Measurements from ENCODE around the gene TRIM29.

TRIM29 gene

DNA sequence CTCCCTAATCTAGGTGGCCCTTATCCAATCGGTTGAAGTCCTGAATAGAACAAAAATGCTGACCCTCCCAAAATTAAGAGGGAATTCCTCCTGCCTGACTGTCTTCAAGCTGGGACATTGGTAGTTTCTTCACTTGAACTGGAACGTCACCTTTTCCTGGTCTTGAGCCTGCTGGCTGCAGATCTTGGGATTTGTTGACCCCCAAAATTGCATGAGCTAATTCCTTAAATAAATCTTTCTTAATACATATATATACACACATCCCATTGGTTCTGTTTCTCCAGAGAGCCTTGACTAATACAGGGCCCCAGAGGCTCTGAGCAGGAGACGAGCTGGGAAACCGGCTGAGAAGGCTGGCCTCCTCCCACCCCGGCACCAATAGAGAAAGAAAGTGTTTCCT lies 46.2 kb downstream of the TRIM29 start:
- no peak for DNase-seq

DNA sequence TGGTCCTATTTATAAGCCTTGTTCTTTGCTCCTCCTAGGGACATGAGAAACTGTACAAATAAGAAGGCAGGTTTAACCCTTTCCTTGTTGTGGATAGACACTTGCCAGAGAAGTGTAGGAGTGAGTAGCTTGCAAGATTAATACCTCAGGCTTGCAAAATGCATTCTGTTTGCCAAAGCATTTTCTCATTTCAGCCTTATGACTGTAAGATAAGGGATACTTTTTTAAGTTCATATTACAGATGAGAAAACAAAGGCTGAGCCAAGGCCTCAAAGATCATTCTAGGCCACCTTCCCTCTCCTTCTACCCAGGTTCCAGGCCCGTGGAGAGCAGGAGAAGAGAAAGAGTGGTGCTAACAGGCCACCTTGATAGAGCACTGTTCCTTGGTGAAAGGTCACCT lies 46.8 kb downstream of the TRIM29 start:
- DNase-seq, result no peak

GRCh38 chr11:120090411-120090810 lies 47.5 kb downstream of the TRIM29 start:
- no peak for DNase-seq

GRCh38 chr11:120089036-120090001 lies 48.6 kb downstream of the TRIM29 start:
- no peak for DNase-seq

DNA sequence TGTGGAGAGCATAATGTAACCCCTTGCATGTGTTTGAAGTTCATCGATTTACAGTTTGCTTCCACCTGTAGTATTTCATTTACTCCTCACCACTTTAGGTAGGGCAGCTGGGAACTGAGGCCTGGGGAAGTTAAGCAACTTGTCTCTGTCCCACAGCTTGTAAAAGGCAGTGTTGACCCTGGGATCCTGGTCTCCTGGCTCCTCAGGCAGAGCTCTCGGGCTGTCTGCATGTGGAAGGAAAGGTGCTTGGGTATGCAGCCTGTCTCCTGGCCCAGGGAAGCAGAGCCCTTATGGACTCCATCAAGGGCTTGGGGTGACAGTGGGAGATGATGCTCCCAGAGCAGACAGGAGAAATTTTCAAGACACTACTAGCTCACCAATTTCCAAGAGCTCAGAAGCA lies 49.9 kb downstream of the TRIM29 start:
- DNase-seq, result no peak

DNA sequence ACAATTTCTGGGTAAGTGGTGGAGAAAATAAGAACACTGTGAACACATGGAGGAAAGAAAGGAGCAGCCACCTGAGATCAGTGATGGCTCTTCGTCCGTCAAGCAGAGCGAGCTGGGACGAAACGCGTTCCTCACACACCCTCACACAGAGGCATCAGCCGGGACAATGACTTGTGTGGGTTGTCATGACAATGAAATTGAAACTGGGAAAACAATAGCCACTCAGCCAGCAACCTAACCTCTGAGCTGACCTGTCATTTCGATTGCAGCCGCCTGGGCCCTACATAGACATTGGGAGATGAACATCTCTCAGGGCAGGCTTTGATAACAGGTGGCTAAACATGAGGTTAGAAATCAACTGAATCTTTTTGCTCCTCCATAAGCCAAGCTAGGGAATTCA lies 51.3 kb downstream of the TRIM29 start:
- no peak for DNase-seq

DNA sequence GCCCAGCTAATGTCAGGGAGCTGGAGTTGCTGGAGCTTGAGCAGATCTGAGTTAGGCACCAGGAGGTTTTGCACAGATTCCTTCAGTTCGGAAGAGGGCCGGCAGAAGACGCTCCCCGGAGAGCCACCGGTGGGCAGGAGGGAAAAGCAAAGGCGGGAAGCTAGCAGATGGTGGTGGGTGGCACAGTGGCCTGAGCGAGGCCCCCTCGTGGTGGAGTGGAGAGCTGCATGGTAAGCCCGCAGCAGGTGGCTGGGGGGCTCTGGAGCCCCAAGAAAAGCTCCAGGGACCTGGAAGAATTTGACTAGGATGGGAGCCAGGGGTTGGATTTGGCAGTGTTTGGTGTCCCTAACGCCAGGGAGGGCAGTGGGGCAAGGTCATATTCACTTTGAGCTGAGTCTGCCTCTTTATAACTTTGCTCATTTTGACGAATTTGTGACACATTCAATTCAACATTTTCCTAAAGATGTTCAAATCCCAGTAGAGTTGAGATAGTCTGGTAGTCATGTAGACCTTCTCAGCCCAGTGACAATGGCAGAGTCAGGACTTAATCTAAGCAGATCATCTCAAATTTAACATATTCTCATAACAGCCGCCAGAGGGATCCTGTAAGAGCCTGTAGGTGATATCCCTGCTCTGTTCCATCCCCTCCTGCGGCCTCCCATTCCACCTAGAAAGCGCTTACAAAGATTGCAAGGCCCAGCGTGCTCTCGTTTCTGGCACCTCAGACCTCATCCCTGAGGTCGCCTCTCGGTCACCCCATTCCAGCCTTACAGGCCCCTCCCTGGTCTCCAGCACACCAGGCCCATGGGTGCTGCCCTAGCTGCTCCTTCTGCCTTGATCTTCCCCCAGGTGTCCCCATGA lies 57.9 kb downstream of the TRIM29 start:
- no peak for DNase-seq

DNA sequence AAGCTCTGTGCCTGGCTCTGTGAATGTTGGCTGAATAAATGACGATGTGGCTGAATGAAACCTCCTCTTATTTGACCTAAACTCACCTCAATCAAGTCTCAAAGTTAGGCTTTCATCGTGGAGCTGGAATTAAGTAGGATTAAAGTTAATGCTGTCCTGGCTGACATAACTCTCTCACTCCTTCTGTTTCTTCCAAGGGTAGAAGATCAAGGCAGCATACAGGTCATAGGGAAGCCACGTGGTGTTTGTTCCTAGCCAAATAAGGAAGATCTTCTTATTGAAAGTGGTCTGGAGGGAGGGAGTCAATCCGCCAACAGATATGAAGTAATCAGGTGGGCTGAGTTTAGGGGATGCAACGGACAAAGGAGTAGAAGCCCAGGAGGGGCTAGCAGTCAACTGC lies 59.5 kb downstream of the TRIM29 start:
- no peak for DNase-seq

DNA sequence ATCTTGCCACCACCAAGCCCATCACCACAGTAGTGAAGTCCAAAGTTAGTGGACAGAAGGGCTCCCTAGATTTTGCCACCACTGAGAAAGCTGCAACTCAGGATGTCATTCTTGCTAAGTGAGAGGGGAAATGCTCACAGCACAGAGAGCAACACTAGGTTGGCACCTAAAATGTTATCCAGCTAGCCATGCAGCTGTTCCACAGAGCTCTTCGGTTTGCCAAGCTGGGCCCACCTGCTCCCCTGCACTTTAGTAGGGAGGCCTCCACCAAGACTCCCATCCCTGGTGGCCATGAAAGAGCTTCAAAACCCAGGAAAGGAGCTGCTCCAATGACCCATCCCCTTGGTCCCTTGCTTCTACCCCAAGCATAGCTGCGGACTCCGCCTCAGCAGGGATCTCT lies 63.8 kb downstream of the TRIM29 start:
- no peak for DNase-seq

DNA sequence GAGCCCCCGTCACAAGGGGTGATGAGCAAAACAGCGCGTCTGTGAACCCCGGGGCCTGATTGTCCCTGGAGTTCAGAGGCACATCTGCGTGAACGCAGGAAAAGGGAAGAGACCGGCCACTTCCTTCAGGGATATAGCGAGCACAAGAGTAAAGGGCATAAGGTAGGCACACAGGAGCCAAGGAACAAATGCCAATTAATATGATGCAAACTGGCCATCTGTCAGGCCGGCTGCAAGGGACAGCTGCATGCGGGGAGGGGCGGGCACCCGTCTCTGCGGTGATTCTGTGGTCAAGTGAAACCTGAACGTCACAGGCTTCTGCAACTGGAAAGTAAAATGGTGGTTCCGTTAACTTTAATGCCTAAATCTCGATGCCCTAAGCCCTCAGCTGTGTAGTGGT lies 64.7 kb downstream of the TRIM29 start:
- DNase-seq, result no peak

GRCh38 chr11:120068114-120068573 lies 69.8 kb downstream of the TRIM29 start:
- DNase-seq, result no peak

DNA sequence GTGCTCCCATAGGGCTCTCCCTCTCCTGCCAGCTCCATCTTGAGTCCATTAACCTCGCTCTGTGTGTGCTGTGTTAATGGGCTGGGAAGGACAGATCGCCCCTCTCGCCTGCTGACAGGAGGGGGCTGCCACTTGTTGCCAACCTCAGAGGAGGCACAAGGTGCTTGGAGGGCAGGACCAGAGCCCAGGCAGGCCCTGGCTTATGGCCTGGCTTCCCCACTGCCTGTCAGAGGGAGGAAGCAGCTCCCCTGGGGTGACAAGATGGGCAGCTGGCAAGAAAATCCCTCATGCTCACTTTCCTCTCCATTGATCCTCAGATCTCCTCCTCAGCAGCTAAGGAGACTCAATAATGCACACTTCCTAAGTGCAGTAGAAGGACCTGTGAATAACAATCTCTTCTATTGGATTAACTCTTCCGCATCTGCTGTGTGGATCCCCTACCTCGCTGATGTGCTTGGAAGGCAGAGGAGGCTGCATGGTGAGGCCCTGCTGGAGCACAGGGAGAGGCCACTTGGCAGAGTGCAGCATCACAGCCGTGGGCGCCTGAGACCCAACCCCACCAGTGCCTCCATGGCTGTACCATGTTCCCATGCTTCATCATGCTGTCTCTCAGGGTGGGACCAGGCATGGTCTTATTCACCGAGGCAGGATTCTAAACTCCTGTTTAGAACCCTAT lies 70.3 kb downstream of the TRIM29 start:
- no peak for DNase-seq

DNA sequence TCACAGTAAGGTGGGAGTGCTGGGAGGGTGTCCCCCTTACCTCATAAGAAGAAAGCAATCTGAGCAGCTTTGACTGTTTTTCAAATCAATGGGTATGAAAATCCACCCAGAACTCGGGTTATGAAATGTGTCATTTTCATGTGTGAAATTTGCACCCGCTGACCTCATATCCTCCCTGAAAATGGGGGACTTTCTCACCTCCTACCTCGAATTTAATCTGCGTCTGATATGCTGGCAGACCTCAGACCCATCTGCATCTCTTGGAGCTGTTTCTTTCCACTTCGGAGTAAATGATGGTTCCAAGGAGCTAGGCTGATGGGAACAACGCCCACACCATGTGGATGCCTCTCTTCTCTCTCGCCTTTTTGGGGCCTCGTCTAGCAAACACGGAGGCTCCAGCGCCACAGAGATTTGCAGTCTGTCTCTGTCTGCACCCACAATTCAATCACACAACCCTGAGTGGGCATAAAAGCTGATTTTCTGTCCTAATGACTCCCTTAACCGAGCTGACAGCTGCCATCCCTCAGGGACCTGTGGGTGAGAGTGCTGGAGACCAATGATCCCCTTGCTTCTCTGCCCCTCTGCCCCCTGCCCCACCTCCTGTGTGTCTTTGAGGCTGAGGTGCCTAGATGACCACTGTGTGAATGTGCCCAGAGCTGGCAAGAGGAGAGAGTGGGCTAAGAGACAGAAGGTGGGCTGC lies 71.0 kb downstream of the TRIM29 start:
- no peak for DNase-seq

GRCh38 chr11:120065876-120066275 lies 72.0 kb downstream of the TRIM29 start:
- DNase-seq, result no peak

DNA sequence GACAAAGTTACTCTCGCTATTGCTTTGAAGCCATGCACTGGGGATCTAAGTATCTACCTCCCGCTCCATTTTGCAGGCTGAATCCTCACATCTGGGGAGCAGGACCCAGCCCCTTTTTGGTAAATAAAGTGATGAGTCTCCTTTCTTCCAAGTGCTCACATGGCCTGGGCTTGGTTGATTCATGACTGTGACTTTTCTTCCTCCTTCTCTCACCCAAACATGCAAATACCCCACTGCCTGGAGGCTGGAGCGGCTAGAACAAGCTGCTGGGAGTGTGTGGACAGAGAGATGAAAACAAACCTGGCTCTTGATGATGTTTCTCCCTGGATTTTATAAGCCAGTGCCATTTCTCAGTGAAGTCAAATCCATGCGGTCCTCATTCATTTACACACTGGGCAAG lies 72.7 kb downstream of the TRIM29 start:
- DNase-seq, result no peak

- DNase-seq, result no peak
These were observed 73.6 kb downstream of the TRIM29 start for GRCh38 chr11:120064341-120064740.

DNA sequence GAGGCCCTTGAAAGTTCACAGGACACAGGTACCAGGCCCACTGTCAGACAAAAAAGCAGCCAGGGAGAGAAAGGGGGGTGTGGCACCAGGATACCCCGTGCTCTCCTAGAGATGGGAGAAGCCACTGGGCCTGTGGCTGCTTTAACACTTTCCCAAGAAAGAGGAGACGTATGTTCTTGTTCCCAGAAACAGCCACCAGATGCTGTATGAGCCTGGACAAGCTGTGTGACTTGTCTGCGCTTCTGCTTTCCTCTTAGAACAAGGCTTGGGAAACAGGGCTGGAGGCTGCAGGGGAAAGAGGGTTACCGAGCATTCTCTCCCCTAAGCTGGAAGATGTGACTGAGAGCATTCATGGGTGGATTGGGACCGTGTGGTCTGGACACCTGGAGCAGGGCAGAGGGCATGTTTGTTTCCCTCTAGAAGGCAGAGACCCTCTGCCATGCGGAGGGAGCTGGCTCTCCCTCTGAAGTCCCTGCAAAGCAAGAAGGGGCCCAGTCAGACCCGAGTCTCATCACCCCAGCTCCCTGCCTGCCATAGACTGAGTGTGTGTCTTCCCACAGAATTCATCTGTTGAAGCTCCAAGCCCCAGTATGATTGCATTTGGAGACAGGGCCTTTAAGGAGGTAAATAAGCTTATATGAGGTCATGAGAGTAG lies 74.1 kb downstream of the TRIM29 start:
- DNase-seq, result no peak

DNA sequence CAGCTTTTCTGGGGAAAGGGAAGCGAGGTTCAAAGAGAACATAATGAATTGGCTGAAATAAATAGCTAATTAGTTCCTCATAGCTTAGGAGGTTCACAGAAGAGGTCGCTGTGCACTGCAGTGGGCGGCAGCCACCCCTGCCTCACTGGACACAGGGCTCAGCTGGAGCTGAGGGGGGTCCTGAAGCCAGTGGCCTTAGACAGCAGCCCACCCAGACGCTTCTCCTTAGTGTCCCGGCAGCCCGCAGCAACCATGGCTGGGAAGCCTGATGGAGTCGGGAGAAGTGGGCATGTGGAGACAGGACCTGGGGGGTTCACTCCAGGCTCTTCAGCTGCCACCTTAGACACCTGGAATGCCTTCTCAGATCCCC lies 75.4 kb downstream of the TRIM29 start:
- no peak for DNase-seq

GRCh38 chr11:120061761-120062560 lies 76.0 kb downstream of the TRIM29 start:
- DNase-seq, result no peak

Measured in CD4-positive, alpha-beta T cell treated with Interferon gamma for 1 hour (primary cell).